Stomach (tissue), 9 donors: Measurements from ENCODE around the gene OR51G2. TPM values are rescaled to one million over a fixed set of nuclear protein-coding genes. Genes with fewer than 3 reads are reported as not detected.

Source experiments
- DNase-seq, 2 donors: peaks; one replicate each; pipeline versions ENCODE4 v3.0.0 to v3.0.0-alpha.2; 2013 to 2019
- H3K27ac ChIP-seq, 5 donors: fragments of 200-600 bp in 4 of 5; sonication (generic) in 4 of 5; one replicate each; pipeline ENCODE4 v1.5.1; 2013 to 2019; ENCODE audit warnings: mild to moderate bottlenecking in 1 of 5, moderate library complexity in 1 of 5
- H3K27me3 ChIP-seq, 3 donors: fragments of 200-600 bp; sonication (generic); one replicate each; pipeline ENCODE4 v1.5.1; 2017 to 2019; ENCODE audit warnings: mixed run types in 1 of 3
- H3K36me3 ChIP-seq, 4 donors: fragments of 200-600 bp; sonication (generic); 1 replicate in 3 of 4; 2 replicates in 1 of 4; pipeline ENCODE4 v1.5.1; 2016 to 2019
- H3K4me1 ChIP-seq, 4 donors: fragments of 200-600 bp; sonication (generic); one replicate each; pipeline ENCODE4 v1.5.1; 2016 to 2019
- H3K4me3 ChIP-seq, 4 donors: fragments of 200-600 bp; sonication (generic) in 3 of 4; one replicate each; pipeline ENCODE4 v1.5.1; 2016 to 2019; ENCODE audit warnings: mild to moderate bottlenecking in 1 of 4
- H3K9me3 ChIP-seq, 4 donors: fragments of 200-600 bp; sonication (generic); one replicate each; pipeline ENCODE4 v1.5.1; 2016 to 2019
- CTCF ChIP-seq, 7 experiments: fragments of 450-650 bp in 4 of 7; fragments of 200-600 bp in 3 of 7; sonication (generic) in 3 of 7; IDR thresholded peaks; one replicate each; pipeline ENCODE4 v1.5.1; 2016 to 2019; ENCODE audit warnings: antibody characterized with exemption in 7 of 7, control low read depth in 2 of 7, mild to moderate bottlenecking in 1 of 7
- EP300 ChIP-seq: sonication (generic); formaldehyde crosslinking; IDR thresholded peaks from one replicate; pipeline ENCODE4 v1.6.1; 2017; ENCODE audit warnings: antibody characterized with exemption
- POLR2A ChIP-seq, 4 donors: fragments of 450-650 bp; IDR thresholded peaks; one replicate each; pipeline ENCODE4 v1.6.1; 2016; ENCODE audit warnings: antibody characterized with exemption in 4 of 4, control low read depth in 2 of 4, mild to moderate bottlenecking in 1 of 4, moderate library complexity in 1 of 4
- POLR2AphosphoS5 ChIP-seq, 3 donors: sonication (generic); formaldehyde crosslinking; IDR thresholded peaks; one replicate each; pipeline ENCODE4 v1.6.1; 2016; ENCODE audit warnings: antibody characterized with exemption in 3 of 3
- WGBS, 5 donors: extraction: QIAGEN DNeasy Blood & Tissue Kit in 3 of 5; methylation state at CpG; one replicate each; pipeline versions ENCODE4 v1.1.5 to v1.1.7; 2013 to 2018; 5-methylcytosine and 5-hydroxymethylcytosine counted together
- intact Hi-C: fragments of 100-400 bp; cut with DNase I; formaldehyde crosslinking; loops from one replicate; pipeline ENCODE4 v1.15.1; 2023; ENCODE audit warnings: low total_unique reads
- polyA plus RNA-seq, 3 donors: library from polyadenylated mRNA; stranded (reverse); fragments of 200-250 nt; gene quantifications; one replicate each; pipeline ENCODE4 v1.2.3, GENCODE V29; 2013
- total RNA-seq, 5 donors: library from RNA; depleted of rRNA; stranded (reverse); fragments of >200 nt; gene quantifications; one replicate each; pipeline versions ENCODE4 v1.1.0 to v1.2.3, GENCODE V29; 2014 to 2016
- donor health status: healthy with polysubstance abuse.
- donor health status: Bipolar disorder and iron deficiency.
- donor health status: healthy.

The OR51G2 gene
- total and polyA plus RNA-seq, 8 donors, result not detected

- no peak within 1 kb of the TSS for H3K4me3 ChIP-seq
- intact Hi-C loops, result no loop called here
- H3K4me1 ChIP-seq, result no peaks in the 10 kb centered on the region
- no peak for DNase-seq
- H3K27me3 ChIP-seq, result no peaks in the 10 kb centered on the region
- no peaks in the 10 kb centered on the region for H3K36me3 ChIP-seq
- whole genome bisulfite sequencing, 5 donors, result 78 to 100% (median 87%) methylated on average over 1 of the region's 1 CpG
- H3K9me3 ChIP-seq, result no peaks in the 10 kb centered on the region
- no peak within 1 kb of the TSS for H3K27ac ChIP-seq
- no peak for TF ChIP-seq POLR2A (IDR thresholded peaks at IDR 0.05)
- TF ChIP-seq EP300, result no peak
- TF ChIP-seq POLR2AphosphoS5 (IDR thresholded peaks at IDR 0.05), result no peak
- no peak for TF ChIP-seq CTCF (IDR thresholded peaks at IDR 0.05)
Observed at GRCh38 chr11:4924239-4924638, 5.1 kb upstream of the OR51G2 start, which contains the start of gene OR51G1. TSS of gene OR51G1 (minus strand) at chr11:4924339. CDS start at chr11:4924339, 0 bp downstream.

- 29 to 57% (median 41%) methylated on average over 1 of the region's 1 CpG for WGBS, 5 donors
- Histone ChIP-seq H3K27ac (no peak overlapping the region), H3K4me1 (no peaks in the 10 kb centered on the region), H3K4me3 (no peak overlapping the region), H3K27me3 (no peaks in the 10 kb centered on the region), H3K9me3 (no peaks in the 10 kb centered on the region), H3K36me3 (no peaks in the 10 kb centered on the region)
- no peak for DNase-seq
- intact Hi-C loops, result no loop called here
- TF ChIP-seq POLR2AphosphoS5 (IDR thresholded peaks at IDR 0.05) (no peak), CTCF (IDR thresholded peaks at IDR 0.05) (no peak), EP300 (no peak), POLR2A (IDR thresholded peaks at IDR 0.05) (no peak)
Observed at GRCh38 chr11:4922304-4922703, 3.2 kb upstream of the OR51G2 start.

- no peak for DNase-seq
- intact Hi-C loops, result no loop called here
- Histone ChIP-seq H3K27me3 (no peaks in the 10 kb centered on the region), H3K4me1 (no peaks in the 10 kb centered on the region), H3K4me3 (no peak overlapping the region), H3K27ac (no peak overlapping the region), H3K9me3 (no peaks in the 10 kb centered on the region), H3K36me3 (no peaks in the 10 kb centered on the region)
- TF ChIP-seq EP300, result no peak
- WGBS, 5 donors, result 52 to 80% (median 60%) methylated on average over 1 of the region's 1 CpG
Observed at GRCh38 chr11:4921796-4922195, 2.6 kb upstream of the OR51G2 start.

GRCh38 chr11:4916581-4916980 is 2.6 kb downstream of the OR51G2 start:
- H3K9me3 ChIP-seq, result no peaks in the 10 kb centered on the region
- H3K4me1 ChIP-seq, result no peaks in the 10 kb centered on the region
- no peak for DNase-seq
- H3K27me3 ChIP-seq, result no peaks in the 10 kb centered on the region
- TF ChIP-seq POLR2A (IDR thresholded peaks at IDR 0.05) (no peak), EP300 (no peak), CTCF (IDR thresholded peaks at IDR 0.05) (no peak)
- intact Hi-C loops, result no loop called here
- H3K4me3 ChIP-seq, result no peak overlapping the region
- H3K27ac ChIP-seq, result no peak overlapping the region
- no peaks in the 10 kb centered on the region for H3K36me3 ChIP-seq

- no peak for TF ChIP-seq CTCF (IDR thresholded peaks at IDR 0.05)
- TF ChIP-seq POLR2A (IDR thresholded peaks at IDR 0.05), result no peak
- no peak for TF ChIP-seq POLR2AphosphoS5 (IDR thresholded peaks at IDR 0.05)
- no peak for TF ChIP-seq EP300
- intact Hi-C loops, result no loop called here
- no peak within 1 kb of the TSS for H3K4me3 ChIP-seq
- H3K9me3 ChIP-seq, result no peaks in the 10 kb centered on the region
- H3K4me1 ChIP-seq, result no peaks in the 10 kb centered on the region
- H3K27ac ChIP-seq, result no peak within 1 kb of the TSS
- H3K27me3 ChIP-seq, result no peaks in the 10 kb centered on the region
- no peaks in the 10 kb centered on the region for H3K36me3 ChIP-seq
- DNase-seq, result no peak
Observed at GRCh38 chr11:4903484-4903883, 15.7 kb downstream of the OR51G2 start, which contains the start of gene OR51A7. TSS of gene OR51A7 (plus strand) at chr11:4903783. CDS start at chr11:4907370, 3,587 bp downstream.
